NCI-H1436 treated with DMSO at 0.1 percent for 48 hours (cell line): ENCODE results near the gene GNAZ.

Source experiments
- DNase-seq: peaks from one replicate; lab custom pipeline; 2025; lab: John Stamatoyannopoulos, UW

The GNAZ gene

GRCh38 chr22:23092217-23092955, 22.1 kb downstream of the GNAZ start:
- no peak for DNase-seq

- DNase-seq = no peak
These were observed 22.9 kb downstream of the GNAZ start for GRCh38 chr22:23093051-23093788.

GRCh38 chr22:23094260-23094659, 23.9 kb downstream of the GNAZ start:
- DNase-seq = no peak

GRCh38 chr22:23094695-23095681, 24.7 kb downstream of the GNAZ start:
- DNase-seq = no peak

GRCh38 chr22:23095733-23096342, 25.5 kb downstream of the GNAZ start:
- no peak for DNase-seq

GRCh38 chr22:23097412-23098229, 27.3 kb downstream of the GNAZ start:
- DNase-seq = no peak

- DNase-seq = no peak
These were observed 27.9 kb downstream of the GNAZ start for GRCh38 chr22:23098230-23098705.

- no peak for DNase-seq
These were observed 28.6 kb downstream of the GNAZ start for GRCh38 chr22:23098718-23099530.

- DNase-seq = no peak
These were observed 29.1 kb downstream of the GNAZ start for GRCh38 chr22:23099531-23099804.

GRCh38 chr22:23100124-23100801, 29.9 kb downstream of the GNAZ start:
- no peak for DNase-seq

GRCh38 chr22:23101524-23101923, 31.2 kb downstream of the GNAZ start:
- no peak for DNase-seq

- no peak for DNase-seq
These were observed 31.8 kb downstream of the GNAZ start for GRCh38 chr22:23102002-23102655.

GRCh38 chr22:23102776-23103175, 32.5 kb downstream of the GNAZ start:
- DNase-seq = no peak

- DNase-seq = no peak
These were observed 33.1 kb downstream of the GNAZ start for GRCh38 chr22:23103199-23103954.

- DNase-seq = no peak
These were observed 34.1 kb downstream of the GNAZ start for GRCh38 chr22:23104187-23104971.

- DNase-seq = no peak
These were observed 35.0 kb downstream of the GNAZ start for GRCh38 chr22:23105304-23105703.

- no peak for DNase-seq
These were observed 35.6 kb downstream of the GNAZ start for GRCh38 chr22:23105919-23106318.

GRCh38 chr22:23106344-23106743, 36.0 kb downstream of the GNAZ start:
- DNase-seq = no peak
